ENCODE data around the gene JARID2.

DNA sequence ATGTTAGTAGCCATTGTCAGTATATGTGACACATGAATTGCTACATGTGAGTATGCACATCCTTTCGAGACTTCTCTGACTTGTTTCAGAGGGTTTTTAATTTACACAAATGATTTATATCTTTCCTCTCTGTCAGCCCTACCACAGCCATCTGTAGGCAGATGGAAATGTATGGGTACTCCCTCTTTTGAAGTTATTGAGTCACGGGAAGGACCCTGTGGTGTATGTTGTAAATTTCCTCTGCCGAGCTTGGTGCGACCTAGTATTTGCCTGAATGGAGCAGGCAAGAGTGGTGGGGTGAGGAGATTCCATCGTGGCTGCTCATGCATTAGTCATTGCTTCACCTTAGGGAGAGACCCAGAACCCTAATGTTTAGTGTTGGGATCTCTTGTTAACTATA is 171.9 kb downstream of the JARID2 start:
- TF ChIP-seq, protein P1, sequence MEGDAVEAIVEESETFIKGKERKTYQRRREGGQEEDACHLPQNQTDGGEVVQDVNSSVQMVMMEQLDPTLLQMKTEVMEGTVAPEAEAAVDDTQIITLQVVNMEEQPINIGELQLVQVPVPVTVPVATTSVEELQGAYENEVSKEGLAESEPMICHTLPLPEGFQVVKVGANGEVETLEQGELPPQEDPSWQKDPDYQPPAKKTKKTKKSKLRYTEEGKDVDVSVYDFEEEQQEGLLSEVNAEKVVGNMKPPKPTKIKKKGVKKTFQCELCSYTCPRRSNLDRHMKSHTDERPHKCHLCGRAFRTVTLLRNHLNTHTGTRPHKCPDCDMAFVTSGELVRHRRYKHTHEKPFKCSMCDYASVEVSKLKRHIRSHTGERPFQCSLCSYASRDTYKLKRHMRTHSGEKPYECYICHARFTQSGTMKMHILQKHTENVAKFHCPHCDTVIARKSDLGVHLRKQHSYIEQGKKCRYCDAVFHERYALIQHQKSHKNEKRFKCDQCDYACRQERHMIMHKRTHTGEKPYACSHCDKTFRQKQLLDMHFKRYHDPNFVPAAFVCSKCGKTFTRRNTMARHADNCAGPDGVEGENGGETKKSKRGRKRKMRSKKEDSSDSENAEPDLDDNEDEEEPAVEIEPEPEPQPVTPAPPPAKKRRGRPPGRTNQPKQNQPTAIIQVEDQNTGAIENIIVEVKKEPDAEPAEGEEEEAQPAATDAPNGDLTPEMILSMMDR (IDR thresholded peaks at IDR 0.05; ENCODE audit: low read length): no peak
- TF ChIP-seq EZH2 (IDR thresholded peaks at IDR 0.05; ENCODE audit: borderline replicate concordance, low read length): no peak

Measured in OCI-LY1 (cell line).